HCT116 (cell line): Measurements from ENCODE around the gene SORCS2. TPM values are rescaled to one million over a fixed set of nuclear protein-coding genes. Genes with fewer than 3 reads are reported as not detected.

Experiments used
- ATAC-seq: fragments of 200-7000 bp; cut with Tn5 transposase; 2 replicates; pipeline ENCODE4 v1.9.1; 2020; ENCODE audit warnings: mild to moderate bottlenecking, moderate library complexity
- BruUV-seq: library from RNA; stranded (reverse); fragments of 400-500 nt; replicated peaks from 2 replicates; lab custom pipeline; 2021; lab: Mats Ljungman, UMichigan
- CTCF ChIA-PET: fragments of 300-600 bp; sonication (Branson Sonifier 250); formaldehyde crosslinking; loops from one replicate; lab custom pipeline; 2021; ENCODE audit warnings: antibody characterized with exemption; lab: Charles Lee
- POLR2A ChIA-PET: fragments of 300-600, 350-600 bp; sonication (Branson Sonifier 250); formaldehyde crosslinking; loops from one replicate; lab custom pipeline; 2021; ENCODE audit warnings: antibody characterized with exemption; lab: Charles Lee
- RAD21 ChIA-PET, 2 experiments: fragments of 300-600 bp; sonication (Branson Sonifier 250); formaldehyde crosslinking; loops; one replicate each; lab custom pipeline; 2023; ENCODE audit warnings: low total read pairs in 2 of 2; ENCODE audit not compliant: uncharacterized antibody in 2 of 2, unreplicated experiment in 2 of 2, low non-redundant PET in 1 of 2; lab: Charles Lee
- DNase-seq: peaks from one replicate; pipeline ENCODE4 v3.0.0-alpha.2; 2010; ENCODE audit warnings: low read depth, low spot score
- H2AFZ ChIP-seq: fragments of 200-600 bp; shearing (Covaris generic), sonication (generic); 2 replicates; pipeline ENCODE4 v1.6.1; 2017; ENCODE audit warnings: low read depth, mixed run types, mixed read lengths, antibody characterized with exemption, low read length; ENCODE audit not compliant: poor library complexity, severe bottlenecking
- H3K27ac ChIP-seq: 2 replicates; pipeline ENCODE4 v1.5.1; 2012; ENCODE audit warnings: low read depth, low read length
- H3K27me3 ChIP-seq: fragments of 200-600 bp; sonication (generic); 2 replicates; pipeline ENCODE4 v1.6.1; 2016; ENCODE audit warnings: mixed run types, low read length, mixed read lengths; ENCODE audit not compliant: insufficient read depth
- H3K36me3 ChIP-seq, 2 experiments: fragments of 200-500 bp in 1 of 2; fragments of 200-600 bp in 1 of 2; sonication (Bioruptor generic) in 1 of 2; sonication (generic) in 1 of 2; 2 replicates each; pipeline versions ENCODE4 v1.5.1 to v1.6.1; 2014 to 2016; ENCODE audit warnings: low read length in 2 of 2, inconsistent platforms in 1 of 2, mixed read lengths in 1 of 2, mixed run types in 1 of 2; ENCODE audit not compliant: insufficient read depth in 2 of 2, control insufficient read depth in 1 of 2
- H3K4me1 ChIP-seq, 2 experiments: fragments of 200-600 bp in 1 of 2; sonication (generic) in 1 of 2; 2 replicates each; pipeline versions ENCODE4 v1.5.1 to v1.6.1; 2012 to 2017; ENCODE audit warnings: low read length in 2 of 2, inconsistent platforms in 1 of 2, mild to moderate bottlenecking in 1 of 2, mixed read lengths in 1 of 2, mixed run types in 1 of 2, moderate library complexity in 1 of 2; ENCODE audit not compliant: insufficient read depth in 2 of 2, control insufficient read depth in 1 of 2
- H3K4me2 ChIP-seq: fragments of 200-600 bp; sonication (generic); 2 replicates; pipeline ENCODE4 v1.6.1; 2017; ENCODE audit warnings: mixed run types, low read length, mixed read lengths
- H3K4me3 ChIP-seq, 2 experiments: fragments of 200-600 bp in 1 of 2; sonication (generic) in 1 of 2; replicated peaks in 1 of 2; 2 replicates each; pipeline ENCODE4 v1.5.1; 2011 to 2016; ENCODE audit warnings: low read length in 2 of 2, control low read depth in 1 of 2, low read depth in 1 of 2, mild to moderate bottlenecking in 1 of 2, mixed read lengths in 1 of 2, mixed run types in 1 of 2
- H3K79me2 ChIP-seq: fragments of 200-600 bp; sonication (generic); 2 replicates; pipeline ENCODE4 v1.6.1; 2017; ENCODE audit warnings: mild to moderate bottlenecking, mixed run types, low read length, moderate library complexity, mixed read lengths; ENCODE audit not compliant: insufficient read depth
- H3K9ac ChIP-seq: fragments of 200-600 bp; sonication (generic); 2 replicates; pipeline ENCODE4 v1.6.1; 2016; ENCODE audit warnings: low read length, mixed read lengths
- H3K9me2 ChIP-seq: fragments of 200-600 bp; sonication (generic), shearing (Covaris generic); 2 replicates; pipeline ENCODE4 v1.6.1; 2017; ENCODE audit warnings: mixed run types, mild to moderate bottlenecking, moderate library complexity; ENCODE audit not compliant: insufficient read depth
- H3K9me3 ChIP-seq, 2 experiments: fragments of 200-500 bp in 1 of 2; fragments of 200-600 bp in 1 of 2; sonication (Bioruptor generic) in 1 of 2; sonication (generic) in 1 of 2; 2 replicates each; pipeline ENCODE4 v1.6.1; 2014 to 2017; ENCODE audit warnings: low read length in 2 of 2, mixed read lengths in 2 of 2, inconsistent platforms in 1 of 2, low read depth in 1 of 2, mild to moderate bottlenecking in 1 of 2, mixed run types in 1 of 2, moderate library complexity in 1 of 2; ENCODE audit not compliant: control insufficient read depth in 1 of 2, insufficient read depth in 1 of 2
- H4K20me1 ChIP-seq: fragments of 200-600 bp; sonication (generic), shearing (Covaris generic); 2 replicates; pipeline ENCODE4 v1.6.1; 2017; ENCODE audit warnings: mixed run types, mild to moderate bottlenecking, moderate library complexity; ENCODE audit not compliant: insufficient read depth
- ATF3 ChIP-seq: IDR thresholded peaks from 2 replicates; pipeline ENCODE4 v1.6.1; 2012
- CEBPB ChIP-seq: IDR thresholded peaks from 2 replicates; pipeline ENCODE4 v1.6.1; 2012; ENCODE audit warnings: low read depth
- EGR1 ChIP-seq: IDR thresholded peaks from 2 replicates; pipeline ENCODE4 v1.6.1; 2012; ENCODE audit warnings: low read depth
- FOSL1 ChIP-seq: IDR thresholded peaks from 2 replicates; pipeline ENCODE4 v1.6.1; 2012; ENCODE audit warnings: low read depth
- JUND ChIP-seq: IDR thresholded peaks from 2 replicates; pipeline ENCODE4 v1.6.1; 2012
- POLR2AphosphoS5 ChIP-seq: IDR thresholded peaks from 2 replicates; pipeline ENCODE4 v1.6.1; 2011; ENCODE audit warnings: mild to moderate bottlenecking, low read depth, low read length, moderate library complexity
- RAD21 ChIP-seq: IDR thresholded peaks from 2 replicates; pipeline ENCODE4 v1.6.1; 2012; ENCODE audit warnings: low read depth, mild to moderate bottlenecking
- SIN3A ChIP-seq: IDR thresholded peaks from 2 replicates; pipeline ENCODE4 v1.6.1; 2012; ENCODE audit warnings: low read depth
- ZBTB33 ChIP-seq: IDR thresholded peaks from 2 replicates; pipeline ENCODE4 v1.6.1; 2011; ENCODE audit warnings: mild to moderate bottlenecking, low read length, moderate library complexity; ENCODE audit not compliant: insufficient replicate concordance; ENCODE audit errors: extremely low read depth
- ZNF274 ChIP-seq: fragments of 200-500 bp; sonication (Bioruptor generic); IDR thresholded peaks from 2 replicates; pipeline ENCODE4 v1.6.1; 2014; ENCODE audit warnings: mild to moderate bottlenecking, low read depth, low read length, inconsistent platforms
- intact Hi-C: fragments of 100-400 bp; cut with micrococcal nuclease; formaldehyde crosslinking; loops from 2 replicates; pipeline ENCODE4 v1.10.0; 2022
- total RNA-seq: library from RNA; stranded (reverse); gene quantifications from one replicate; pipeline ENCODE4 v1.2.1, GENCODE V29; 2021; ENCODE audit not compliant: unreplicated experiment
- TF ChIP-seq, protein P1 (sequence below): IDR thresholded peaks from 2 replicates; pipeline ENCODE4 v1.6.1; 2012; ENCODE audit warnings: low read depth

SORCS2 gene
- total RNA-seq, 1 experiment from 2014 or later, result 0.37 TPM

DNA sequence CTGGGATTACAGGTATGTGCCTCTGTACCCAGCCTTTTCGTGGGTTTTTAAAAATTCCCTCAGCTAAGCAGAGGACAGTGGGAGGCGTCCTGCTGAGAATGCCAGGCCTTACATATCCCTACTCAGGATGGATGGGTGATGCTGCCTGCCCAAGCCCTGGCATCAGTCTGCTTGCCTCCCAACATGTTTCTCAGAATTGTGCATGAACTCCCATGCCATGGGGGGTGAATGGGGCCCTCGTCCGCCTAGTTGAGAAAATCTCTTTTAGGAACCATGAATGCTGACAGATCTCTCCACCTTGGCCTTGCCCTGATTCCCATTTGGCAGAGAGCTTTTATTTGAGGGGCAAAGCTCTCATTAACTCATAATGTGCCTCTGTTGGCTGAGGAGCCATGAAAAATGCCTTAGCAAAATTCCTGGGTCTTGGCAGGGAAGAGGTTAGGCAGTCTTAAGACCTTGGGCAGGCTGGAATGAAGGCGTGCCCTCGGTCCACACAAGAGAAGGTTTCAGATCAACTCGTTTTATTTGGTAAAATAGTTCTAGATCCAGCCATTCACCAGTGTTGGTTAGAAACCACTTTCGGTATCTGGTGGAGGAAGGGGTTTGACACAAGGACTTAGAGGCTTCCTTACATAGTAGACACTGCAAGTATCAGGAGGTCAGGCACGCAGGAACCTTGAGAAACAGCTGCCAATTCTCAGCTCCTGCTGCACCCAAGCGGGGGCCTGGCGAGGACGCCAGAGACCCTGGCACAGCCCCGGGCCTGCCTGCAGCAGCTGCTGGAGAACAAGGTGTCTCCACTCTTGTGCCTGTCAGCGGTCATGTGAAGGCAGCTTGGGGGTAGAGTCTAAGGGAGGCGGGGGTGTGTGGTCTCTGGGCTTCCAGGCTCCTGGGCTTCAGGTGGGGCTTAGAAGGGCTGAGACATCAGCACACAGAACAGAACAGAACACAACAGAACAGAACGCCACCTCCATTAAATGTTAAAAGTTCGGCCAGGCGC, 435.2 kb downstream of the SORCS2 start:
- Histone ChIP-seq H3K4me3 (no peak overlapping the region), H3K9me2 (no peaks in the 10 kb centered on the region), H3K9me3 (peaks cover 3 to 5% of the 10 kb centered on the region in 2 experiments; a peak in 1 of 4 replicates), H2AFZ (no peak overlapping the region), H3K4me1 (peaks cover 3 to 20% of the 10 kb centered on the region in 2 experiments), H3K9ac (no peak overlapping the region), H3K79me2 (no peaks in the 10 kb centered on the region), H3K27ac (no peak overlapping the region), H3K36me3 (no peaks in the 10 kb centered on the region), H3K27me3 (peaks cover 5% of the 10 kb centered on the region; the same call in 1 of the 2 replicates), H4K20me1 (no peaks in the 10 kb centered on the region), H3K4me2 (no peak overlapping the region)
- DNase-seq (no peak), ATAC-seq (no peak)
- CTCF ChIA-PET, result no interaction called here
- RAD21 ChIA-PET, result no interaction called here
- no TSS peak for BruUV-seq
- TF ChIP-seq EGR1 (no peak), POLR2AphosphoS5 (no peak), SIN3A (no peak), ZNF274 (no peak)
- POLR2A ChIA-PET, result no interaction called here
- intact Hi-C loops, result no loop called here

DNA sequence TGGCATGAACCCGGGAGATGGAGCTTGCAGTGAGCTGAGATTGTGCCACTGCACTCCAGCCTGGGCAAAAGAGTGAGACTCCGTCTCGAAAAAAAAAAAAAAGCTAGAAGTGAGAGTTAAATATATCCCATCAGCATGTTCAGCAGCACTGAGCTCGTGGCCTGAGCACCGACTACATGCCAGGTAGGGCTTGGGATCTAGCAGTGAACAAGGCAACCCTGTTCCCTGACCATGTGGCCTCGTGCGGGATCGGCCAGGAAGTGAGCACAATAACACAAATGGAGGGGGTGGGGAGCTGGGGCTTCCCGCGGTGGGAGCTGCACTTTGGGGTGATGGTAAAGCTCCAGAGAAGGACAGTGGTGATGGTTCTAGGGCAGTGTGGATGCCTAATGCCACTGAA, 436.1 kb downstream of the SORCS2 start:
- no peak overlapping the region for H3K9ac ChIP-seq
- no peak for TF ChIP-seq ZBTB33
- TF ChIP-seq, protein P1, sequence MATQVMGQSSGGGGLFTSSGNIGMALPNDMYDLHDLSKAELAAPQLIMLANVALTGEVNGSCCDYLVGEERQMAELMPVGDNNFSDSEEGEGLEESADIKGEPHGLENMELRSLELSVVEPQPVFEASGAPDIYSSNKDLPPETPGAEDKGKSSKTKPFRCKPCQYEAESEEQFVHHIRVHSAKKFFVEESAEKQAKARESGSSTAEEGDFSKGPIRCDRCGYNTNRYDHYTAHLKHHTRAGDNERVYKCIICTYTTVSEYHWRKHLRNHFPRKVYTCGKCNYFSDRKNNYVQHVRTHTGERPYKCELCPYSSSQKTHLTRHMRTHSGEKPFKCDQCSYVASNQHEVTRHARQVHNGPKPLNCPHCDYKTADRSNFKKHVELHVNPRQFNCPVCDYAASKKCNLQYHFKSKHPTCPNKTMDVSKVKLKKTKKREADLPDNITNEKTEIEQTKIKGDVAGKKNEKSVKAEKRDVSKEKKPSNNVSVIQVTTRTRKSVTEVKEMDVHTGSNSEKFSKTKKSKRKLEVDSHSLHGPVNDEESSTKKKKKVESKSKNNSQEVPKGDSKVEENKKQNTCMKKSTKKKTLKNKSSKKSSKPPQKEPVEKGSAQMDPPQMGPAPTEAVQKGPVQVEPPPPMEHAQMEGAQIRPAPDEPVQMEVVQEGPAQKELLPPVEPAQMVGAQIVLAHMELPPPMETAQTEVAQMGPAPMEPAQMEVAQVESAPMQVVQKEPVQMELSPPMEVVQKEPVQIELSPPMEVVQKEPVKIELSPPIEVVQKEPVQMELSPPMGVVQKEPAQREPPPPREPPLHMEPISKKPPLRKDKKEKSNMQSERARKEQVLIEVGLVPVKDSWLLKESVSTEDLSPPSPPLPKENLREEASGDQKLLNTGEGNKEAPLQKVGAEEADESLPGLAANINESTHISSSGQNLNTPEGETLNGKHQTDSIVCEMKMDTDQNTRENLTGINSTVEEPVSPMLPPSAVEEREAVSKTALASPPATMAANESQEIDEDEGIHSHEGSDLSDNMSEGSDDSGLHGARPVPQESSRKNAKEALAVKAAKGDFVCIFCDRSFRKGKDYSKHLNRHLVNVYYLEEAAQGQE, result no peak
- TF ChIP-seq CEBPB, result no peak
- TF ChIP-seq ATF3, result no peak
- no peak for TF ChIP-seq FOSL1
- no peak for TF ChIP-seq JUND
- TF ChIP-seq RAD21, result no peak
- POLR2A ChIA-PET, result no interaction called here
- H3K4me2 ChIP-seq, result no peak overlapping the region
- H4K20me1 ChIP-seq, result no peaks in the 10 kb centered on the region
- CTCF ChIA-PET, result interaction anchor here (0.6 to 0.7 kb wide), 2 partner anchors 31 to 442 kb away, joined by 3 read pairs; no protein-coding TSS in a partner anchor
- peaks cover 3 to 5% of the 10 kb centered on the region in 2 experiments; a peak in 1 of 4 replicates for H3K9me3 ChIP-seq
- H3K36me3 ChIP-seq, result no peaks in the 10 kb centered on the region
- intact Hi-C loops, result no loop called here
- no peaks in the 10 kb centered on the region for H3K79me2 ChIP-seq
- H2AFZ ChIP-seq, result no peak overlapping the region
- BruUV-seq, result no TSS peak
- no peak for DNase-seq
- H3K27ac ChIP-seq, result no peak overlapping the region
- peaks cover 10% of the 10 kb centered on the region; the same call in 1 of the 2 replicates for H3K27me3 ChIP-seq
- peaks cover 3 to 20% of the 10 kb centered on the region in 2 experiments for H3K4me1 ChIP-seq
- no peaks in the 10 kb centered on the region for H3K9me2 ChIP-seq
- ATAC-seq, result no peak
- RAD21 ChIA-PET, result no interaction called here
- no peak overlapping the region for H3K4me3 ChIP-seq
